HUDEP-2 (cell line): Measurements from ENCODE around the gene CEP126.

Source experiments
- DNase-seq, 76 experiments: peaks; one replicate each; lab custom pipeline; 2025; ENCODE audit not compliant: unreplicated experiment in 76 of 76; lab: John Stamatoyannopoulos, UW

Gene CEP126

GRCh38 chr11:102007567-102008437, 93.0 kb downstream of the CEP126 start:
- DNase-seq = peak in 13 of 76 experiments; percentile 1 to 41 (median 11)

- DNase-seq = peak in 1 of 76 experiments; percentile 6
Observed at GRCh38 chr11:102010776-102011494, 96.1 kb downstream of the CEP126 start.

GRCh38 chr11:102012946-102013345, 98.1 kb downstream of the CEP126 start:
- DNase-seq = no peak

- DNase-seq = no peak
Observed at GRCh38 chr11:102014756-102015155, 99.9 kb downstream of the CEP126 start.

DNA sequence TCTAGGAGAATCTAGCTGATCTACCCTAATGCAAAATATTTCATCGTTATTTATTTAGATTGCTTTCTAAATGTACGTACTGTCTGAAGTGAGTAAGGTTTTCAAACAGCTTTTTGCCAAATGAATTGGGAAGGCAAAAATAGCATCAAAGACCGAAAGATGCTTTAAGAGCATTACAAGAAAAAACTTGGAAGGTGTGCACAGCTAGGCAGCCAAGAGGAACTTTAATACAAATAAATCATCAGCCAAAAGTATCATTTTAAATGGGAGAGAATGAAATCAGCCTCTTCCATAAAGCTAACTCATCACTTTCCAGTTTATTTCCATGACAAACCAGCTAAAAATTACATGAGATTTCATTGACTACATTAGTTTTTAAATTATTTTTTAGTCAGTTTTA, 102.2 kb downstream of the CEP126 start:
- no peak for DNase-seq

DNA sequence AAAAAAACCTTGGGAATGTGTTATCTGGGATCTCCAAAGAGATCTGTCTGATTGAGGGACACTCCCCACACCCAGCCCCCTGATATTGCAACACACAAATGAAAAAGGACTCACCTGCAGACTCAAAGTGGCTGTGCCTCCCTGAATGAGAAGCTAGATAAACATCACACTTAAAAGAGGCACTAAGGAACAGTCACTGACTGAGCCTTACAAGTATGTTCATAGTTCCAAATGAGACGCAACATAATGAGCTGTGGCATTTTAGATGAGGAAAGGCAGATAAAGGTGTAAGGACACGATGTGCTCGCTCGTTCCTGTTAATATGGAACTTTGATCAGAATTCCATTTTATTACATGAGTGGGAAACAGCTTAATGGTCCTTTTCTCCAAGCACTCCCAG, 111.4 kb downstream of the CEP126 start:
- DNase-seq = no peak

DNA sequence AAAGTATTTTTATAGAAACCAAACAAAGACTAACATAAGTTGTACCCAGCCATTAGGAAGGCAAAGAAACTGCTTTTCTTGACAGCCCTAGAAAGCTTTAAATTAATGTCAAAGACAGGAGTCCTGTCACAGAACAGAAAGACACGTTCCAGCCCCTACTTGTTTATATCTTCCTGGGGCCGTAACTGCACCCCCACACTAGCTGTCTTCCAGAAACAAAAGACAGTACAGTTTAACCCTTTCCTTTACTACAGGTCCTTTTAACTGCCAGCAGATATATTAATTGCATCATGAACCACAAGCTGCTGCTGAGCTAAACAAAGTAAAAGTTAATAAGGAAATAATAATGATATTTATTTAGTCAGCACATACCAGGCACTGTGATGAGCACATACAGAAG, 112.1 kb downstream of the CEP126 start:
- no peak for DNase-seq

DNA sequence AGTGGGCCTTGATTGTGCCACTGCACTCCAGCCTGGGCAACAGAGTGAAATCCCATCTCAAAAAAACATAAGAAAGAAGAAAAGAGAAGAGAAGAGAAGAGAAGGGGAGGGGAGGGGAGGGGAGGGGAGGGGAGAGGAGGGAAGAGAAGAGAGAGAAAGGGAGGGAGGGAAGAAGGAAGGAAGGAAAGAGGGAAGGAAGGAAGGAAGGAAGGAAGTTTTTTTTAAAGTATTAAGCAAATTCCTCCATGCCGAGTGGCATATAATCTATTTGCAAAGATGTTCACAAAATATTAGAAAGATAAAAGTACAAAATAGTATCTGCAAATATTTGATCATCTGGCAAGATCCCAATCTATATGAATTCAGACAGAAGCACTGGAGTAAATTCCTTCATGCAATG, 121.9 kb downstream of the CEP126 start:
- DNase-seq = no peak

GRCh38 chr11:102046841-102047240, 132.0 kb downstream of the CEP126 start:
- no peak for DNase-seq

DNA sequence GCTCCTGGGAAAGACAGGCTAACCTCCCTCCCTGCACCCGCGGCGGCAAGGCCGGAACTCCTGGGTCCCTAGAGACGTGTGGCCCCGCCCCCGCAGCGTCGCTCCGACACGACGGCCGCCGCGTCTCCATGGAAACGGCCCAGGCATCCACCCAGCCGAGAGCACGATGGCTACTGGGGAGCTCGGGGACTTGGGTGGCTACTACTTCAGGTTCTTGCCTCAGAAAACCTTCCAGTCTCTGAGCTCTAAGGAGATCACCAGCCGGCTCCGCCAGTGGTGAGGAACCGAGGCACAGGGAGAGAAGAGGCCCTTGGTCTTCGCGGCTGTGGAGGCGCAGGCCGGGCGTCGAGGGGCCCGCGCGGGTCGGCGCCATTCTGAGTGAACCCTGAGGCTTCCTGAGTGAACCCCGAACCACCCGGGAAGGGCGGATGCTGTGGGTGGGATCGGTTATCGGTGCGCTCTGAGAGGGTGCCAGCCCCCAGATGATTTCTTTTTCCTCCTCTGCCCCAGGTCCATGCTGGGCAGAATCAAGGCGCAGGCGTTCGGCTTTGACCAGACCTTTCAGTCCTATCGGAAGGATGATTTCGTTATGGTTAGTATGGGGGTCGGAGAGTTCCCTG, 132.6 kb downstream of the CEP126 start, which contains the start of gene CFAP300:
CFAP300 (plus strand) TSS at position 133 of the 620 bp plus-strand sequence; CDS start at position 167, 34 bp downstream.
- DNase-seq = peak in 19 of 76 experiments; percentile 0 to 40 (median 7)
